Measurements from ENCODE around the gene MASTL.

The MASTL gene

DNA sequence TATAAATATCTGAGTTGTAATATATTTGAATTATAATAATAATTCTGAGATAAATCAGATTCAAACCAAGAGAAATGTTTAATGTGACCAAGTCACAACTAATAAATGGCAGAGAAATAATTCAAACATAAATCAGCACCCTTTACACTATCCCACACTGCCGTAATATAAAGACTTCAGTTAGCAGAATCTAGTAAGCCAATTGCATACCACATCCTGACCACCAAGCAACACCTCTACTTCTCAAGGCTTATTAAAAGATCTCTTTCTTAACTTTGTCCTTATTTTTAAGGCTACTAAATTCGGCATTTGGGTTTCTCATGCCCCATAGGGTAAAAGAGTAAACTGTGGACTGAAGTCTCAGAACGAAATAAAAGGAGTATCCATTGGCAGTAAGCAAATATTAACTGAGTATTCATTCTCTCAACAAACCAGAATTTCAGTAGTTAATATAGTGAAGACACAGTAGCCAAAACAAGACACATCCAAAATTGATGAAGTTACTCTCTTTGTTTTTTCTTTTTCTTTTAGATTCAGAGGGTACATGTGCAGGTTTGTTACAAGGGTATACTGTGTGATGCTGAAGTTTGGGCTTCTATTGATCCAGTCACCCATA lies 70.6 kb downstream of the MASTL start:
- DNase-seq: peak in 1 of 2 donors; percentile 38

DNA sequence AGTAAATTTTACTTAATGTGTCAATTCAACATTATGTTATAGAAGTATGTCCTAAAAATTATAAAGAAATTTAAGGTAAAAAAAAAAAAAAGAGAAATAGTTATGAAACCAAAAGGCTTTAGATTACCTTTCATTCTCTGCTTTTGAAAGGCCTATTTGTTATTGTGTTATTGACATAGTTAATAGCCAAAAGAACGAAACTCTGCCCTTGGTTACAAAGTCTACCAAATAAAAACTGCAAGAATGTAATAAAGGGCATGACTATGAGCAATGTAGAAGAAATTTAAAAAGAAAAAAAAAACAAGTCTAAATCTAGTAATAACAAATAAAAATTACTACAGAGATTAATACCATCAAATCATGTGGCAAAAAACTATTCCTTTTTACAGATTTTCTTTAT lies 74.9 kb downstream of the MASTL start:
- no peak for DNase-seq

DNA sequence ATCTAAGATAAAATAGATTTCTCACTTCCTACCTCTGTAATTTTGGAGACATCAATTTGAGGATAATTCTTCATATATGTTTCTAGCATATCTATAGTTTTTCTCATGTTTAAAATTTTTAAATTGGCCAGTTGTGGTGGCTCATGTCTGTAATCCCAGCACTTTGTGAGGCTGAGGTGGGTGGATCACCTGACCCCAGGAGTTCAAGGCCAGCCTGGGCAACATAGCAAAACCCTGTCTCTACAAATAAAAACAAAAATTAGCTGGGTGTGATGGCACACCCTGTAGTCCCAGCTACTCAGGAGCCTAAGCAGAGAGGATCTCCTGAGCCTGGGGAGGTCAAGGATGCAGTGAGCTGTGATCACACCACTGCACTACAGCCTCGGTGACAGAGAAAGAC lies 80.6 kb downstream of the MASTL start:
- no peak for DNase-seq
